Testis (tissue), 2 donors: ENCODE data around the gene ITPK1.

ENCODE experiments used
- POLR2A ChIP-seq: fragments of 450-650 bp; IDR thresholded peaks from one replicate; pipeline ENCODE4 v1.6.1; 2017; ENCODE audit warnings: antibody characterized with exemption, mild to moderate bottlenecking, moderate library complexity
- TF ChIP-seq, protein P1 (sequence below), 3 experiments: fragments of 450-650 bp in 2 of 3; fragments of 200-600 bp in 1 of 3; sonication (generic) in 1 of 3; IDR thresholded peaks; one replicate each; pipeline ENCODE4 v1.5.1; 2016 to 2019; ENCODE audit warnings: antibody characterized with exemption in 3 of 3, mild to moderate bottlenecking in 2 of 3, moderate library complexity in 1 of 3

DNA sequence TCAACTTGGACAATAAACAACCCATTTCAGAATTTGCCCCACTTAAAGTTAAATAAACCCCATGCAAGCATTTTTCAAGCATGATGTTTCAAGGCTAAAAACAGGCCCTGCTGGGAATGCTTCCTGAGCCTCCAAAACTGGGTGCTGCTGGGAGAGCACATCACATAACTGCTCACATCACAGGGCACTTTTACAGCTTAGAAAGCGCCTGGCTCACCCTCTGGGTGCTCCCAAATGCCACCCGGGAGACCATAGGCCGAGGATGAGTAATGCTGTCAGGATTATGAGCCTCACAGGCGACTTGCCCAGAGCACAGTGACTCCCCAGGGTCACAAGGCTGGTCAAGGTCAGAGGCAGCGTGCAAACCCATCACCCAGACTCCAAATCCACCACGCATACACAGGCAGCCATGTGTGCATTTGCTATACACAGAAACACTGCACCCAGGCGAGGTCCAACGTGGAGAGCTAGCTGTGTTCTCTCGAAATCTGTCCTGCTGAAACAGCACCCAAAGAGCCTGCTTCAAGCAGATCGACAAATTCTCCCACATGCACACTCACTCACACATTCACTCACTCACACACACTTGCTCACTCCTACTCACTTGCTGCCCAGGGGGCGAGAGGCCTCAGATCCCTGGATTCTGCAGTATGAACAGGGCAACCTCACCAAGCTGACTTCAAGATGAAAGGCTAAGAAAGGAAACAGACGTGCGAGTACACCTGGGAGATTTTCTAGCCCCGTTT is 58.7 kb downstream of the ITPK1 start:
- TF ChIP-seq, protein P1, sequence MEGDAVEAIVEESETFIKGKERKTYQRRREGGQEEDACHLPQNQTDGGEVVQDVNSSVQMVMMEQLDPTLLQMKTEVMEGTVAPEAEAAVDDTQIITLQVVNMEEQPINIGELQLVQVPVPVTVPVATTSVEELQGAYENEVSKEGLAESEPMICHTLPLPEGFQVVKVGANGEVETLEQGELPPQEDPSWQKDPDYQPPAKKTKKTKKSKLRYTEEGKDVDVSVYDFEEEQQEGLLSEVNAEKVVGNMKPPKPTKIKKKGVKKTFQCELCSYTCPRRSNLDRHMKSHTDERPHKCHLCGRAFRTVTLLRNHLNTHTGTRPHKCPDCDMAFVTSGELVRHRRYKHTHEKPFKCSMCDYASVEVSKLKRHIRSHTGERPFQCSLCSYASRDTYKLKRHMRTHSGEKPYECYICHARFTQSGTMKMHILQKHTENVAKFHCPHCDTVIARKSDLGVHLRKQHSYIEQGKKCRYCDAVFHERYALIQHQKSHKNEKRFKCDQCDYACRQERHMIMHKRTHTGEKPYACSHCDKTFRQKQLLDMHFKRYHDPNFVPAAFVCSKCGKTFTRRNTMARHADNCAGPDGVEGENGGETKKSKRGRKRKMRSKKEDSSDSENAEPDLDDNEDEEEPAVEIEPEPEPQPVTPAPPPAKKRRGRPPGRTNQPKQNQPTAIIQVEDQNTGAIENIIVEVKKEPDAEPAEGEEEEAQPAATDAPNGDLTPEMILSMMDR (IDR thresholded peaks at IDR 0.05) = no peak
- no peak for TF ChIP-seq POLR2A
